A673 (cell line): ENCODE results near the gene ASTN2. TPM values are rescaled to one million over a fixed set of nuclear protein-coding genes. Genes with fewer than 3 reads are reported as not detected.

Source experiments
- BruUV-seq: library from RNA; stranded (reverse); fragments of 400-500 nt; replicated peaks from 2 replicates; lab custom pipeline; 2021; lab: Mats Ljungman, UMichigan
- CTCF ChIA-PET: fragments of 300-600 bp; sonication (Branson Sonifier 250); formaldehyde crosslinking; loops from one replicate; lab custom pipeline; 2022; ENCODE audit warnings: antibody characterized with exemption; lab: Charles Lee
- POLR2A ChIA-PET: fragments of 300-600 bp; sonication (Branson Sonifier 250); formaldehyde crosslinking; loops from one replicate; lab custom pipeline; 2022; ENCODE audit warnings: antibody characterized with exemption; ENCODE audit not compliant: low non-redundant PET; lab: Charles Lee
- DNase-seq: peaks from one replicate; pipeline ENCODE4 v3.0.0-alpha.2; 2015; ENCODE audit warnings: low spot score
- H3K27ac ChIP-seq: fragments of 200-600 bp; sonication (generic); 2 replicates; pipeline ENCODE4 v1.5.1; 2016; ENCODE audit warnings: mixed run types, low read depth, mild to moderate bottlenecking, mixed read lengths, antibody characterized with exemption, low read length; ENCODE audit not compliant: poor library complexity, severe bottlenecking
- H3K27me3 ChIP-seq: fragments of 200-600 bp; sonication (generic); replicated peaks from 2 replicates; pipeline ENCODE4 v1.6.1; 2017; ENCODE audit warnings: mixed run types, low read depth, mild to moderate bottlenecking, mixed read lengths, antibody characterized with exemption, low read length; ENCODE audit not compliant: insufficient read depth, poor library complexity
- H3K36me3 ChIP-seq: fragments of 200-600 bp; sonication (generic); 2 replicates; pipeline ENCODE4 v1.6.1; 2016; ENCODE audit warnings: mixed run types, mild to moderate bottlenecking, mixed read lengths, antibody characterized with exemption, low read length; ENCODE audit not compliant: insufficient read depth, poor library complexity, severe bottlenecking
- H3K4me1 ChIP-seq: fragments of 200-600 bp; sonication (generic); 2 replicates; pipeline ENCODE4 v1.6.1; 2017; ENCODE audit warnings: mixed run types, mild to moderate bottlenecking, mixed read lengths, antibody characterized with exemption, low read length; ENCODE audit not compliant: insufficient read depth, poor library complexity, severe bottlenecking
- H3K4me3 ChIP-seq: fragments of 200-600 bp; sonication (generic); 2 replicates; pipeline ENCODE4 v1.5.1; 2016; ENCODE audit warnings: low read depth, mixed run types, mild to moderate bottlenecking, mixed read lengths, low read length; ENCODE audit not compliant: poor library complexity, severe bottlenecking
- H3K9me3 ChIP-seq: fragments of 200-600 bp; sonication (generic); 2 replicates; pipeline ENCODE4 v1.6.1; 2016; ENCODE audit warnings: mixed run types, low read depth, mild to moderate bottlenecking, mixed read lengths, antibody characterized with exemption, low read length; ENCODE audit not compliant: poor library complexity, severe bottlenecking
- CTCF ChIP-seq: fragments of 300-800, 200-600 bp; sonication (generic); conservative IDR thresholded peaks from 2 replicates; pipeline ENCODE4 v1.5.1; 2017; ENCODE audit warnings: low read depth, mild to moderate bottlenecking, antibody characterized with exemption, low read length, moderate library complexity, mixed read lengths
- EZH2 ChIP-seq: fragments of 200-600 bp; sonication (generic); IDR thresholded peaks from 2 replicates; pipeline ENCODE4 v1.6.1; 2017; ENCODE audit warnings: borderline replicate concordance, low read depth, mild to moderate bottlenecking, mixed read lengths, antibody characterized with exemption, low read length; ENCODE audit not compliant: poor library complexity, severe bottlenecking
- intact Hi-C: fragments of 100-400 bp; cut with micrococcal nuclease; formaldehyde crosslinking; loops from one replicate; pipeline ENCODE4 v1.10.0; 2022; ENCODE audit not compliant: unreplicated experiment
- total RNA-seq: library from RNA; stranded (reverse); gene quantifications from 2 replicates; pipeline ENCODE4 v1.2.3, GENCODE V29; 2021

The ASTN2 gene
- total RNA-seq, 1 experiment from 2014 or later = 3.4 TPM

- H3K27me3 ChIP-seq = no peaks in the 10 kb centered on the region
- no peak overlapping the region for H3K4me3 ChIP-seq
- no peak overlapping the region for H3K27ac ChIP-seq
- no peaks in the 10 kb centered on the region for H3K9me3 ChIP-seq
- no TSS peak for BruUV-seq
- TF ChIP-seq EZH2 (no peak), CTCF (no peak)
- DNase-seq = peak; percentile 12
- ChIA-PET POLR2A (no interaction called here), CTCF (no interaction called here)
- H3K4me1 ChIP-seq = peaks cover 28% of the 10 kb centered on the region
- intact Hi-C loops = no loop called here
- no peaks in the 10 kb centered on the region for H3K36me3 ChIP-seq
Observed at GRCh38 chr9:117182046-117182445, 232.8 kb downstream of the ASTN2 start.

DNA sequence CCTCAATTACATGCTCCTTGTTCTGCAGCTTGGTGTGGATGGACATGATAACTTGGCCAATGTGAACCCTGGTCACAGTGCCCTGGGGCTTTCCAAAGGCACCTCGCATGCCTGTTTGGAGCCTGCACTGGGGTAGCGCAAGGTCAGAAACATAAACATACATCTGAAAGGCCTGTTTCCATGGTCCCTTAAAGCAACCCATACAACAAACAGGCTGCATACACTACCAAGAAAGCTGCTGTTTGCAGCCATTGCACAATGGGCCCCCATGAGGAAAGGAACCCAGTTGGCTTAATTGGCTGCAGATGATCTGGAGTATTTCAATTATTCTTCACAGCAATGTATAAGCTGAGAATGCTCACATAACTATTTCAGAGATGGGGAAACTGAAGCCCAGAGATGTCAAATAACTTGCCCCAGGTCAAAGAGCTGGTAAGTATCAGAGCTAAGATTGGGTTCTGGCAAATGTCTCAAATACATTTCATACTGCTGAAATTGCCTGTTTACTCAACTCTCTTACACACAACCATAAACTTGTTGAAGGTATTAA is 233.9 kb downstream of the ASTN2 start:
- DNase-seq = peak; percentile 11
- no peaks in the 10 kb centered on the region for H3K27me3 ChIP-seq
- peaks cover 28% of the 10 kb centered on the region for H3K4me1 ChIP-seq
- CTCF ChIA-PET = no interaction called here
- POLR2A ChIA-PET = no interaction called here
- H3K36me3 ChIP-seq = no peaks in the 10 kb centered on the region
- no TSS peak for BruUV-seq
- no peak overlapping the region for H3K4me3 ChIP-seq
- TF ChIP-seq EZH2 (no peak), CTCF (no peak)
- no peaks in the 10 kb centered on the region for H3K9me3 ChIP-seq
- H3K27ac ChIP-seq = no peak overlapping the region
- intact Hi-C loops = no loop called here

GRCh38 chr9:117178596-117179375 is 236.1 kb downstream of the ASTN2 start:
- no peak overlapping the region for H3K4me3 ChIP-seq
- CTCF ChIA-PET = no interaction called here
- H3K4me1 ChIP-seq = peaks cover 21% of the 10 kb centered on the region
- no peaks in the 10 kb centered on the region for H3K9me3 ChIP-seq
- H3K27me3 ChIP-seq = no peaks in the 10 kb centered on the region
- no peak overlapping the region for H3K27ac ChIP-seq
- POLR2A ChIA-PET = interaction anchor here (0.6 kb wide), 1 partner anchor 10 kb away, joined by 3 read pairs; no protein-coding TSS in a partner anchor
- peak; percentile 90 for DNase-seq
- BruUV-seq = no TSS peak
- no peaks in the 10 kb centered on the region for H3K36me3 ChIP-seq
- TF ChIP-seq CTCF (no peak), EZH2 (no peak)
- intact Hi-C loops = no loop called here
